ENCODE data around the gene LRMDA.

Gene LRMDA

DNA sequence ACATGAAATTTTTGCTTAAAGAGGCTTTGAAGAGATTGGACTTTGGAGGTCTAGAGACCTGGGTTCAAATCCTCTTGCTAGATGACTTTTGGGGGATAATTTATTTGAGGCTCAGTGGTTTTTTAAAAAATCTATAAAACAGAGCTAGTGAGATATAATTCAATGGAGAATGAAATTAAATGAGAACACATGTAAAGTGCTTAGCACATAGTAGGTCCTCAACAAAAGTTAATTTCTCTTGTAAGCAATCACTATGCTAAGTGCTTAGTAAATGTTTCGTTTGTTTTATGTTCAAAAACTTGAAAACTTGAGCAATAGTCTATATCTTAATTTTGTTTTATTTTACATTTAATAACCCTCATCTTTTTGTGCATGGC is 64.8 kb downstream of the LRMDA start:
- H2AFZ ChIP-seq (ENCODE audit: low read length): no peak overlapping the region
- H3K4me2 ChIP-seq (ENCODE audit: low read depth, low read length, poor library complexity, severe bottlenecking): no peak overlapping the region
- no peak overlapping the region for H3K4me3 ChIP-seq (ENCODE audit: low read length, poor library complexity, severe bottlenecking)
- no peaks in the 10 kb centered on the region for H3K9me3 ChIP-seq (ENCODE audit: insufficient read depth, low read depth, low read length)
- H4K20me1 ChIP-seq (ENCODE audit: insufficient read depth, low read length, poor library complexity, severe bottlenecking): no peaks in the 10 kb centered on the region
- H3K4me1 ChIP-seq (ENCODE audit: insufficient read depth, low read length, poor library complexity, severe bottlenecking): peaks cover 4% of the 10 kb centered on the region
- no peaks in the 10 kb centered on the region for H3K9me2 ChIP-seq (replicated peaks; ENCODE audit: low read depth, low read length)
- no peak overlapping the region for H3K9ac ChIP-seq (ENCODE audit: low read depth, low read length, poor library complexity, severe bottlenecking)
- H3K36me3 ChIP-seq (ENCODE audit: insufficient read depth, low read length): no peaks in the 10 kb centered on the region
- no peaks in the 10 kb centered on the region for H3F3A ChIP-seq (ENCODE audit: low read depth)
- H3K27me3 ChIP-seq (ENCODE audit: insufficient read depth, low read length, poor library complexity, severe bottlenecking): no peaks in the 10 kb centered on the region
- no peak for TF ChIP-seq EZH2phosphoT487 (IDR thresholded peaks at IDR 0.05; ENCODE audit: borderline replicate concordance)
- TF ChIP-seq, protein P1, sequence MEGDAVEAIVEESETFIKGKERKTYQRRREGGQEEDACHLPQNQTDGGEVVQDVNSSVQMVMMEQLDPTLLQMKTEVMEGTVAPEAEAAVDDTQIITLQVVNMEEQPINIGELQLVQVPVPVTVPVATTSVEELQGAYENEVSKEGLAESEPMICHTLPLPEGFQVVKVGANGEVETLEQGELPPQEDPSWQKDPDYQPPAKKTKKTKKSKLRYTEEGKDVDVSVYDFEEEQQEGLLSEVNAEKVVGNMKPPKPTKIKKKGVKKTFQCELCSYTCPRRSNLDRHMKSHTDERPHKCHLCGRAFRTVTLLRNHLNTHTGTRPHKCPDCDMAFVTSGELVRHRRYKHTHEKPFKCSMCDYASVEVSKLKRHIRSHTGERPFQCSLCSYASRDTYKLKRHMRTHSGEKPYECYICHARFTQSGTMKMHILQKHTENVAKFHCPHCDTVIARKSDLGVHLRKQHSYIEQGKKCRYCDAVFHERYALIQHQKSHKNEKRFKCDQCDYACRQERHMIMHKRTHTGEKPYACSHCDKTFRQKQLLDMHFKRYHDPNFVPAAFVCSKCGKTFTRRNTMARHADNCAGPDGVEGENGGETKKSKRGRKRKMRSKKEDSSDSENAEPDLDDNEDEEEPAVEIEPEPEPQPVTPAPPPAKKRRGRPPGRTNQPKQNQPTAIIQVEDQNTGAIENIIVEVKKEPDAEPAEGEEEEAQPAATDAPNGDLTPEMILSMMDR (conservative IDR thresholded peaks at IDR 0.05; ENCODE audit: low read length): no peak
- H3K79me2 ChIP-seq (ENCODE audit: insufficient read depth, low read length): no peaks in the 10 kb centered on the region

DNA sequence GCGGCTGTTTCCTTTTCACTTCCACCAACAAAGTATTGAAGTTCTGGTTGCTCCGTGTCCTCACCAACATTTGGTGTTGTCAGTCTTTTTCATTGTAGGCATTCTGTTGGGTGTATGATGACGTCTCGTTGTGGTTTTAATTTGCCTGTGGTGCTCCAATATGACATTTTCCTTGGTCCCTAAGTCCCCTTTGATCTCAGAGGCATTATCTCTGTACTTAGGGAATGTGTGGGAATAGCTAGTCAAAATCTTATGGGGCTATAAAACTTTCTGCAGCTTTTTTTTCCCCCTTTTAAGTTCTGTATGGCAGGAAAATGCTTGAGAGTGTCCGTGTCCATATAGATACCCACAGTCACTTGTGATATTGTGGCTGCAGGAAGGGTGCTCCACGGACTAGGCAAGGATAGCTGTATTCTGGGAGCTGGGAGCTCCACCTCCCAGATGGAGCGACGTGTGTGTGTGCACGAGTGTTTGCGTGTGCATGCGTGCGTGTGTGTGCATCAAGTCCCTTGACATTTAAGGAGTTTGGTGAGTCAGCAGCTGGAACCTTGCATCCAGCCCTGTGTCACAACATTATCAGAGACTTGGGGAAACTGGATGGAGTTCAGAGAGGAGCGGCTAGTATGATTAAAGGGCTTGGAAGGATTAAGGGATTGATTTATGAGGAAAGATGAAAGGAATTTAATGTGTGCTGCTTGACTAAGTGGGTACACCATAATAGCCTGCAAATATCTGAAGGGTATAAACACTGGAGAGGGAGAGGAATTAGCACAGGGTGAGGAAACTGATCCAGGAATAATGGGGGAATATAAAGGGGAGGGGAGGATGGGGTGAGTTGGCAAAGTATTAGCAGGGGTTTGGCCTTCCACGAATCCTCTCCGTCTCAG is 66.8 kb downstream of the LRMDA start:
- Histone ChIP-seq H3K9ac (ENCODE audit: low read depth, low read length, poor library complexity, severe bottlenecking) (no peak overlapping the region), H3K27me3 (ENCODE audit: insufficient read depth, low read length, poor library complexity, severe bottlenecking) (no peaks in the 10 kb centered on the region), H3K4me1 (ENCODE audit: insufficient read depth, low read length, poor library complexity, severe bottlenecking) (no peaks in the 10 kb centered on the region), H3K4me3 (ENCODE audit: low read length, poor library complexity, severe bottlenecking) (no peak overlapping the region), H4K20me1 (ENCODE audit: insufficient read depth, low read length, poor library complexity, severe bottlenecking) (no peaks in the 10 kb centered on the region), H3K4me2 (ENCODE audit: low read depth, low read length, poor library complexity, severe bottlenecking) (no peak overlapping the region), H3F3A (ENCODE audit: low read depth) (no peaks in the 10 kb centered on the region), H3K36me3 (ENCODE audit: insufficient read depth, low read length) (no peaks in the 10 kb centered on the region), H3K9me2 (replicated peaks; ENCODE audit: low read depth, low read length) (no peaks in the 10 kb centered on the region), H3K9me3 (ENCODE audit: insufficient read depth, low read depth, low read length) (no peaks in the 10 kb centered on the region), H2AFZ (ENCODE audit: low read length) (no peak overlapping the region), H3K79me2 (ENCODE audit: insufficient read depth, low read length) (no peaks in the 10 kb centered on the region)
- TF ChIP-seq, protein P1 (conservative IDR thresholded peaks at IDR 0.05; ENCODE audit: low read length): no peak
- TF ChIP-seq EZH2phosphoT487 (IDR thresholded peaks at IDR 0.05; ENCODE audit: borderline replicate concordance): no peak

GRCh38 chr10:75498884-75499350 is 67.5 kb downstream of the LRMDA start:
- H3K27me3 ChIP-seq (ENCODE audit: insufficient read depth, low read length, poor library complexity, severe bottlenecking): no peaks in the 10 kb centered on the region
- no peaks in the 10 kb centered on the region for H3F3A ChIP-seq (ENCODE audit: low read depth)
- no peak for TF ChIP-seq EZH2phosphoT487 (IDR thresholded peaks at IDR 0.05; ENCODE audit: borderline replicate concordance)
- TF ChIP-seq, protein P1 (conservative IDR thresholded peaks at IDR 0.05; ENCODE audit: low read length): no peak
- no peak overlapping the region for H3K4me2 ChIP-seq (ENCODE audit: low read depth, low read length, poor library complexity, severe bottlenecking)
- H3K4me1 ChIP-seq (ENCODE audit: insufficient read depth, low read length, poor library complexity, severe bottlenecking): no peaks in the 10 kb centered on the region
- no peaks in the 10 kb centered on the region for H3K9me3 ChIP-seq (ENCODE audit: insufficient read depth, low read depth, low read length)
- H4K20me1 ChIP-seq (ENCODE audit: insufficient read depth, low read length, poor library complexity, severe bottlenecking): no peaks in the 10 kb centered on the region
- H3K36me3 ChIP-seq (ENCODE audit: insufficient read depth, low read length): no peaks in the 10 kb centered on the region
- H3K79me2 ChIP-seq (ENCODE audit: insufficient read depth, low read length): no peaks in the 10 kb centered on the region
- H2AFZ ChIP-seq (ENCODE audit: low read length): no peak overlapping the region
- no peak overlapping the region for H3K9ac ChIP-seq (ENCODE audit: low read depth, low read length, poor library complexity, severe bottlenecking)
- no peaks in the 10 kb centered on the region for H3K9me2 ChIP-seq (replicated peaks; ENCODE audit: low read depth, low read length)
- H3K4me3 ChIP-seq (ENCODE audit: low read length, poor library complexity, severe bottlenecking): no peak overlapping the region

All from Loucy (cell line).